OCI-LY1 (cell line): ENCODE measurements around the gene TBC1D22B.

Experiments used
- EZH2 ChIP-seq: fragments of 200-600 bp; sonication (generic), shearing (Covaris generic); IDR thresholded peaks from 2 replicates; pipeline ENCODE4 v1.8.0; 2017; ENCODE audit warnings: borderline replicate concordance, mixed run types, mild to moderate bottlenecking, antibody characterized with exemption, low read length, moderate library complexity, mixed read lengths
- TF ChIP-seq, protein P1 (sequence below): fragments of 200-600 bp; sonication (generic), shearing (Covaris generic); IDR thresholded peaks from 2 replicates; pipeline ENCODE4 v1.5.1; 2017; ENCODE audit warnings: mild to moderate bottlenecking, antibody characterized with exemption, low read length, moderate library complexity, mixed read lengths

DNA sequence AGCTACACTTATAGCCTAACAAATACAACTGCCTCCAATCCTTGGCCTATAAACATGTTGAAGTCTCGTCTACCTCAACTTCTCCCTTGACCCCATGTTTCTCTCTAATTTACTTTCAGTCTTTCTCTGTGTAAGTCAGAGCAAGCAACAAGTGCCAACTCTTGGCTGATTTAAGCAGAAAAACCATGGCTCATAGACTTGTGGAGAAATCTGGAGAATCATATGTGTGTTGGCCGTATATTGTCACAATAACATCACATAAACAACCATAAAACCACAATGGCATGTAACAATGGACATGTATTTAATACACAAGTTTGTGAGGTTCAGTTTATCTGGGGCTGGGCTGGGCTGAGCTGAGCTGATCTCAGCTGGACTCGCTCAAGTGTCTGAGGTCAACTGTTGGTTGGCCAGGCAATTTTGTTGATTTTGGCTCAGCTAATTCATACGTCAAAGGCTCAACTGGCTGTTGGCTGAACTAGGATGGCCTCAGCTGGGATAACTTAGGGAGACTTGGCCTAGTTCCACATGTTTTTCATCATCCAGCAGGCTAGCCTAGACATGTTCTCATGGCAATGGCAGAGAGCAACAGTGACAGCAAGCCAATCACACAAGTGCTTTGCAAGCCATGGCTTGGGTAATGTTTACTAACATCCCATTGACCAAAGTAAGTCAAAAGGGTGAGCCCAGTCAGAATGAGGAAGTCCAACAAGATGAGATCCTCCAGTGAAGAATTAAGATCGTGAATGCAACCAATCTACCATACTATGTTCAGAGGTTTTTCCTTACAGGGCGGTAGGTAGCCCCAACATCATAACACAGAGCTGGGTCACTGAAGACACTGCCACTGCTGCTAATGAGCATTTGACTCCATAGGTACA lies 12.9 kb upstream of the TBC1D22B start:
- TF ChIP-seq, protein P1, sequence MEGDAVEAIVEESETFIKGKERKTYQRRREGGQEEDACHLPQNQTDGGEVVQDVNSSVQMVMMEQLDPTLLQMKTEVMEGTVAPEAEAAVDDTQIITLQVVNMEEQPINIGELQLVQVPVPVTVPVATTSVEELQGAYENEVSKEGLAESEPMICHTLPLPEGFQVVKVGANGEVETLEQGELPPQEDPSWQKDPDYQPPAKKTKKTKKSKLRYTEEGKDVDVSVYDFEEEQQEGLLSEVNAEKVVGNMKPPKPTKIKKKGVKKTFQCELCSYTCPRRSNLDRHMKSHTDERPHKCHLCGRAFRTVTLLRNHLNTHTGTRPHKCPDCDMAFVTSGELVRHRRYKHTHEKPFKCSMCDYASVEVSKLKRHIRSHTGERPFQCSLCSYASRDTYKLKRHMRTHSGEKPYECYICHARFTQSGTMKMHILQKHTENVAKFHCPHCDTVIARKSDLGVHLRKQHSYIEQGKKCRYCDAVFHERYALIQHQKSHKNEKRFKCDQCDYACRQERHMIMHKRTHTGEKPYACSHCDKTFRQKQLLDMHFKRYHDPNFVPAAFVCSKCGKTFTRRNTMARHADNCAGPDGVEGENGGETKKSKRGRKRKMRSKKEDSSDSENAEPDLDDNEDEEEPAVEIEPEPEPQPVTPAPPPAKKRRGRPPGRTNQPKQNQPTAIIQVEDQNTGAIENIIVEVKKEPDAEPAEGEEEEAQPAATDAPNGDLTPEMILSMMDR = no peak
- TF ChIP-seq EZH2 = no peak
